Measurements from ENCODE around the gene PKIB. TPM values are rescaled to one million over a fixed set of nuclear protein-coding genes. Genes with fewer than 3 reads are reported as not detected.
A peak's percentile ranks its signal among the peaks of the same experiment; 100 is the strongest.

The PKIB gene
- total RNA-seq, 1 experiment from 2014 or later, result 28.0 TPM

- Histone ChIP-seq H3K9me2 (replicated peaks; ENCODE audit: low read length) (no peaks in the 10 kb centered on the region), H3K27ac (ENCODE audit: low read length) (peak overlapping the region; percentile 99), H4K20me1 (ENCODE audit: low read length) (no peaks in the 10 kb centered on the region), H3K9me3 (ENCODE audit: low read length) (no peaks in the 10 kb centered on the region), H2AFZ (ENCODE audit: low read length) (no peak overlapping the region), H3K4me2 (ENCODE audit: low read length) (peak overlapping the region; percentile 78), H3K36me3 (ENCODE audit: low read depth, low read length) (no peaks in the 10 kb centered on the region), H3K4me3 (ENCODE audit: low read length) (peak overlapping the region; percentile 48), H3K79me2 (ENCODE audit: low read length) (0 out of 2 replicates have a peak, but pooled peaks cover 6% of the 10 kb centered on the region), H3K27me3 (ENCODE audit: low read length) (no peaks in the 10 kb centered on the region), H3F3A (ENCODE audit: low read length, unreplicated experiment) (peaks cover 8% of the 10 kb centered on the region), H3K4me1 (ENCODE audit: insufficient read depth, low read length) (peaks cover 53% of the 10 kb centered on the region), H3K9ac (ENCODE audit: low read length) (peak overlapping the region; percentile 92)
- TF ChIP-seq EZH2phosphoT487 (IDR thresholded peaks at IDR 0.05; ENCODE audit: borderline replicate concordance, low read length) (no peak), CTCF (conservative IDR thresholded peaks at IDR 0.05; ENCODE audit: low read depth, low read length) (no peak), EZH2 (IDR thresholded peaks at IDR 0.05; ENCODE audit: low read length, unreplicated experiment) (no peak)
- ChIA-PET CTCF (interaction anchor here (1.9 kb wide), 1 partner anchor 86 kb away, joined by 5 read pairs; the partner anchor contains the start of gene PKIB), POLR2A (ENCODE audit: unreplicated experiment) (interaction anchor here (0.6 kb wide), 1 partner anchor 1732 kb away, joined by 3 read pairs; no protein-coding TSS in a partner anchor)
- TSS peak; percentile 83 for BruUV-seq (replicated peaks)
- peak; percentile 46 for ATAC-seq
- DNase-seq, result peak; percentile 83
- intact Hi-C loops (cut with micrococcal nuclease), result loop anchor here (2.0 kb wide), 1 partner anchor 19 kb away; no protein-coding TSS in a partner anchor
These were observed 85.9 kb downstream of the PKIB start for GRCh38 chr6:122696079-122696478.

- Histone ChIP-seq H3K36me3 (ENCODE audit: low read depth, low read length) (no peaks in the 10 kb centered on the region), H3K27me3 (ENCODE audit: low read length) (no peaks in the 10 kb centered on the region), H3K9me2 (replicated peaks; ENCODE audit: low read length) (no peaks in the 10 kb centered on the region), H3K9ac (ENCODE audit: low read length) (peak overlapping the region; percentile 92), H3K9me3 (ENCODE audit: low read length) (no peaks in the 10 kb centered on the region), H2AFZ (ENCODE audit: low read length) (no peak overlapping the region), H3K4me1 (ENCODE audit: insufficient read depth, low read length) (peaks cover 50% of the 10 kb centered on the region), H4K20me1 (ENCODE audit: low read length) (no peaks in the 10 kb centered on the region), H3K79me2 (ENCODE audit: low read length) (0 out of 2 replicates have a peak, but pooled peaks cover 6% of the 10 kb centered on the region), H3K4me3 (ENCODE audit: low read length) (no peak overlapping the region; the same call in 1 of the 2 replicates), H3F3A (ENCODE audit: low read length, unreplicated experiment) (peaks cover 8% of the 10 kb centered on the region), H3K4me2 (ENCODE audit: low read length) (peak overlapping the region; percentile 78), H3K27ac (ENCODE audit: low read length) (peak overlapping the region; percentile 99)
- CTCF ChIA-PET, result interaction anchor here (1.9 kb wide), 1 partner anchor 87 kb away, joined by 5 read pairs; the partner anchor contains the start of gene PKIB
- TF ChIP-seq EZH2 (IDR thresholded peaks at IDR 0.05; ENCODE audit: low read length, unreplicated experiment) (no peak), CTCF (conservative IDR thresholded peaks at IDR 0.05; ENCODE audit: low read depth, low read length) (no peak), EZH2phosphoT487 (IDR thresholded peaks at IDR 0.05; ENCODE audit: borderline replicate concordance, low read length) (no peak)
- peak; percentile 94 for DNase-seq
- ATAC-seq, result peak; percentile 86
- BruUV-seq (replicated peaks), result no TSS peak
- POLR2A ChIA-PET (ENCODE audit: unreplicated experiment), result no interaction called here
- intact Hi-C loops (cut with micrococcal nuclease), result loop anchor here (2.0 kb wide), 1 partner anchor 20 kb away; no protein-coding TSS in a partner anchor
These were observed 86.6 kb downstream of the PKIB start for GRCh38 chr6:122696853-122697252.

GRCh38 chr6:122697458-122697857 is 87.3 kb downstream of the PKIB start:
- Histone ChIP-seq H3K9ac (ENCODE audit: low read length) (peak overlapping the region; percentile 73), H3K4me3 (ENCODE audit: low read length) (no peak overlapping the region), H3K4me2 (ENCODE audit: low read length) (peak overlapping the region; percentile 70), H3K79me2 (ENCODE audit: low read length) (0 out of 2 replicates have a peak, but pooled peaks cover 6% of the 10 kb centered on the region), H4K20me1 (ENCODE audit: low read length) (no peaks in the 10 kb centered on the region), H3K27me3 (ENCODE audit: low read length) (no peaks in the 10 kb centered on the region), H3K4me1 (ENCODE audit: insufficient read depth, low read length) (peaks cover 45% of the 10 kb centered on the region), H3K36me3 (ENCODE audit: low read depth, low read length) (no peaks in the 10 kb centered on the region), H2AFZ (ENCODE audit: low read length) (no peak overlapping the region), H3K9me3 (ENCODE audit: low read length) (no peaks in the 10 kb centered on the region), H3K9me2 (replicated peaks; ENCODE audit: low read length) (no peaks in the 10 kb centered on the region), H3F3A (ENCODE audit: low read length, unreplicated experiment) (peaks cover 8% of the 10 kb centered on the region), H3K27ac (ENCODE audit: low read length) (peak overlapping the region; percentile 99)
- intact Hi-C loops (cut with micrococcal nuclease), result loop anchor here (2.0 kb wide), 1 partner anchor 21 kb away; no protein-coding TSS in a partner anchor
- POLR2A ChIA-PET (ENCODE audit: unreplicated experiment), result no interaction called here
- no peak for ATAC-seq
- TF ChIP-seq EZH2 (IDR thresholded peaks at IDR 0.05; ENCODE audit: low read length, unreplicated experiment), result no peak
- TF ChIP-seq CTCF (conservative IDR thresholded peaks at IDR 0.05; ENCODE audit: low read depth, low read length), result no peak
- TF ChIP-seq EZH2phosphoT487 (IDR thresholded peaks at IDR 0.05; ENCODE audit: borderline replicate concordance, low read length), result no peak
- no peak for DNase-seq
- no TSS peak for BruUV-seq (replicated peaks)
- CTCF ChIA-PET, result no interaction called here
